H1 (cell line): ENCODE measurements around the gene SKIC3. TPM values are rescaled to one million over a fixed set of nuclear protein-coding genes. Genes with fewer than 3 reads are reported as not detected.

Experiments
- CTCF ChIA-PET: fragments of 300-600 bp; sonication (Branson Sonifier 250); formaldehyde crosslinking; loops from one replicate; lab custom pipeline; 2021; ENCODE audit not compliant: partially characterized antibody; lab: Charles Lee
- POLR2A ChIA-PET: fragments of 300-600 bp; sonication (Branson Sonifier 250); formaldehyde crosslinking; loops from one replicate; lab custom pipeline; 2021; ENCODE audit warnings: inconsistent platforms; ENCODE audit not compliant: partially characterized antibody; lab: Charles Lee
- DNase-seq, 2 experiments: peaks; one replicate each; pipeline versions ENCODE4 v3.0.0 to v3.0.0-alpha.2; 2010 to 2022; ENCODE audit warnings: low spot score in 2 of 2, low read depth in 1 of 2, mixed read lengths in 1 of 2
- FAIRE-seq: peaks from 2 replicates; lab custom pipeline; 2011; peaks lifted over from hg19 to GRCh38; lab: Jason Lieb, UNC
- H2AFZ ChIP-seq: 2 replicates; pipeline ENCODE4 v1.8.1; 2012; ENCODE audit warnings: low read length, inconsistent platforms
- H2AK5ac ChIP-seq: 2 replicates; pipeline ENCODE4 v1.6.1; 2013; ENCODE audit warnings: low read depth, low read length
- H2BK120ac ChIP-seq: replicated peaks from 2 replicates; pipeline ENCODE3; 2013; ENCODE audit warnings: low read depth, low read length, inconsistent platforms
- H2BK12ac ChIP-seq: 2 replicates; pipeline ENCODE4 v1.6.1; 2013; ENCODE audit warnings: low read depth, low read length
- H2BK15ac ChIP-seq: 2 replicates; pipeline ENCODE4 v1.6.1; 2013; ENCODE audit warnings: low read length
- H2BK20ac ChIP-seq: 2 replicates; pipeline ENCODE4 v1.6.1; 2013; ENCODE audit warnings: low read length
- H2BK5ac ChIP-seq: 2 replicates; pipeline ENCODE4 v1.6.1; 2013; ENCODE audit warnings: low read depth, low read length
- H3K14ac ChIP-seq: 2 replicates; pipeline ENCODE4 v1.6.1; 2013; ENCODE audit warnings: inconsistent platforms; ENCODE audit not compliant: insufficient read length
- H3K18ac ChIP-seq: 2 replicates; pipeline ENCODE4 v1.6.1; 2013; ENCODE audit warnings: low read length; ENCODE audit errors: extremely low read depth
- H3K23ac ChIP-seq: 2 replicates; pipeline ENCODE4 v1.6.1; 2013; ENCODE audit warnings: inconsistent platforms; ENCODE audit not compliant: insufficient read length
- H3K23me2 ChIP-seq: 2 replicates; pipeline ENCODE4 v1.6.1; 2013; ENCODE audit warnings: low read depth, low read length
- H3K27ac ChIP-seq: 2 replicates; pipeline ENCODE4 v1.6.1; 2011; ENCODE audit warnings: low read depth, low read length, inconsistent platforms
- H3K27me3 ChIP-seq, 4 experiments: replicated peaks in 1 of 4; 1 replicate in 1 of 4; 2 replicates in 3 of 4; pipeline versions ENCODE4 v1.6.1 to v1.8.1; 2011 to 2013; ENCODE audit warnings: low read length in 3 of 4, mild to moderate bottlenecking in 3 of 4, inconsistent platforms in 2 of 4, mixed read lengths in 2 of 4, moderate library complexity in 1 of 4; ENCODE audit not compliant: control insufficient read depth in 3 of 4, insufficient read depth in 3 of 4; ENCODE audit errors: extremely low read depth in 1 of 4
- H3K36me3 ChIP-seq, 4 experiments: 2 replicates each; pipeline versions ENCODE4 v1.6.1 to v1.8.1; 2011 to 2013; ENCODE audit warnings: mild to moderate bottlenecking in 4 of 4, low read length in 3 of 4, moderate library complexity in 2 of 4, control low read depth in 1 of 4, inconsistent platforms in 1 of 4; ENCODE audit not compliant: insufficient read depth in 4 of 4, control insufficient read depth in 2 of 4
- H3K4ac ChIP-seq: replicated peaks from 2 replicates; pipeline ENCODE3; 2013; ENCODE audit warnings: low read length, low read depth, mixed read lengths, inconsistent platforms; ENCODE audit not compliant: insufficient read length
- H3K4me1 ChIP-seq, 4 experiments: replicated peaks in 1 of 4; 1 replicate in 1 of 4; 2 replicates in 3 of 4; pipeline versions ENCODE4 v1.6.1 to v1.8.1; 2011 to 2013; ENCODE audit warnings: low read length in 3 of 4, inconsistent platforms in 2 of 4, mixed read lengths in 1 of 4; ENCODE audit not compliant: insufficient read depth in 4 of 4, control insufficient read depth in 3 of 4
- H3K4me2 ChIP-seq, 2 experiments: 2 replicates each; pipeline versions ENCODE4 v1.6.1 to v1.8.1; 2011 to 2013; ENCODE audit warnings: low read depth in 2 of 2, low read length in 2 of 2, control low read depth in 1 of 2, inconsistent platforms in 1 of 2, mild to moderate bottlenecking in 1 of 2; ENCODE audit not compliant: insufficient read depth in 1 of 2
- H3K4me3 ChIP-seq, 4 experiments: fragments of 200-600, 300-600 bp in 1 of 4; sonication (generic), shearing (Covaris generic), sonication (Bioruptor Twin) in 1 of 4; 2 replicates each; pipeline versions ENCODE4 v1.5.1 to v1.8.1; 2011 to 2016; ENCODE audit warnings: low read length in 4 of 4, low read depth in 3 of 4, control low read depth in 2 of 4, inconsistent platforms in 2 of 4, mild to moderate bottlenecking in 2 of 4, mixed read lengths in 1 of 4, moderate library complexity in 1 of 4; ENCODE audit not compliant: insufficient read depth in 2 of 4; ENCODE audit errors: extremely low read depth in 1 of 4
- H3K56ac ChIP-seq: replicated peaks from 2 replicates; pipeline ENCODE3; 2013; ENCODE audit warnings: low read depth, mild to moderate bottlenecking, mixed read lengths, low read length, inconsistent platforms; ENCODE audit not compliant: insufficient read length
- H3K79me1 ChIP-seq: 2 replicates; pipeline ENCODE4 v1.6.1; 2013; ENCODE audit warnings: low read depth, low read length, control low read depth
- H3K79me2 ChIP-seq, 2 experiments: 2 replicates each; pipeline versions ENCODE4 v1.6.1 to v1.8.1; 2012 to 2013; ENCODE audit warnings: low read length in 2 of 2, mild to moderate bottlenecking in 2 of 2, inconsistent platforms in 1 of 2; ENCODE audit not compliant: insufficient read depth in 2 of 2, control insufficient read depth in 1 of 2
- H3K9ac ChIP-seq, 4 experiments: replicated peaks in 1 of 4; 1 replicate in 1 of 4; 2 replicates in 3 of 4; pipeline versions ENCODE4 v1.6.1 to v1.8.1; 2011 to 2013; ENCODE audit warnings: low read depth in 3 of 4, low read length in 3 of 4, control low read depth in 2 of 4, mild to moderate bottlenecking in 2 of 4, moderate library complexity in 2 of 4, inconsistent platforms in 1 of 4; ENCODE audit errors: extremely low read depth in 1 of 4
- H3K9me3 ChIP-seq, 2 experiments: 2 replicates each; pipeline versions ENCODE4 v1.6.1 to v1.8.1; 2012 to 2013; ENCODE audit warnings: mild to moderate bottlenecking in 2 of 2, moderate library complexity in 2 of 2, control low read depth in 1 of 2, inconsistent platforms in 1 of 2, low read depth in 1 of 2, low read length in 1 of 2, mixed read lengths in 1 of 2; ENCODE audit not compliant: insufficient read depth in 2 of 2
- H4K20me1 ChIP-seq, 2 experiments: replicated peaks in 1 of 2; 2 replicates each; pipeline versions ENCODE3 to v1.8.1; 2011 to 2013; ENCODE audit warnings: inconsistent platforms in 2 of 2, low read length in 2 of 2, mild to moderate bottlenecking in 1 of 2; ENCODE audit not compliant: insufficient read depth in 2 of 2, control insufficient read depth in 1 of 2
- H4K5ac ChIP-seq: 2 replicates; pipeline ENCODE4 v1.6.1; 2013; ENCODE audit warnings: low read length, low read depth, mixed read lengths, inconsistent platforms; ENCODE audit not compliant: insufficient read length
- H4K8ac ChIP-seq: 2 replicates; pipeline ENCODE4 v1.8.0; 2013; ENCODE audit warnings: mild to moderate bottlenecking, moderate library complexity, low read length, inconsistent platforms; ENCODE audit not compliant: insufficient read depth; ENCODE audit errors: extremely low read depth
- H4K91ac ChIP-seq: replicated peaks from 2 replicates; pipeline ENCODE3; 2013; ENCODE audit warnings: low read length, mixed read lengths, inconsistent platforms; ENCODE audit not compliant: insufficient read length
- CBX5 ChIP-seq: fragments of 300-800, 300-1000 bp; sonication (generic); IDR thresholded peaks from 2 replicates; pipeline ENCODE4 v1.7.1; 2016; ENCODE audit warnings: antibody characterized with exemption, low read length, low read depth
- NANOG ChIP-seq: IDR thresholded peaks from 2 replicates; pipeline ENCODE4 v1.6.1; 2011; ENCODE audit warnings: low read length, low read depth, mild to moderate bottlenecking, inconsistent platforms; ENCODE audit not compliant: insufficient read depth, poor library complexity, severe bottlenecking
- polyA plus RNA-seq, 7 experiments: library from polyadenylated mRNA; depleted of rRNA in 3 of 7; stranded (reverse) in 5 of 7; unstranded in 2 of 7; fragments of >200 nt in 5 of 7; fragments of 200-250 nt in 2 of 7; gene quantifications; 1 replicate in 5 of 7; 2 replicates in 1 of 7; 4 replicates in 1 of 7; pipeline versions ENCODE4 v1.2.1 to v1.2.3, GENCODE V29; 2011 to 2013; ENCODE audit warnings: missing spikeins in 2 of 7, mixed read lengths in 2 of 7
- total RNA-seq: library from RNA; stranded (reverse); fragmentation: NEBNext Ultra II Directional; extraction: Animal tissue kit (Norgen Biotek cat#: 25700); gene quantifications from 2 replicates; pipeline ENCODE4 v1.2.1, GENCODE V29; 2021

Gene SKIC3
- total and polyA plus RNA-seq, 2 of the 8 experiments (the other 6 are each of a cell fraction or from before 2014, with no cell fraction given) = 13.7 to 53.7 TPM

DNA sequence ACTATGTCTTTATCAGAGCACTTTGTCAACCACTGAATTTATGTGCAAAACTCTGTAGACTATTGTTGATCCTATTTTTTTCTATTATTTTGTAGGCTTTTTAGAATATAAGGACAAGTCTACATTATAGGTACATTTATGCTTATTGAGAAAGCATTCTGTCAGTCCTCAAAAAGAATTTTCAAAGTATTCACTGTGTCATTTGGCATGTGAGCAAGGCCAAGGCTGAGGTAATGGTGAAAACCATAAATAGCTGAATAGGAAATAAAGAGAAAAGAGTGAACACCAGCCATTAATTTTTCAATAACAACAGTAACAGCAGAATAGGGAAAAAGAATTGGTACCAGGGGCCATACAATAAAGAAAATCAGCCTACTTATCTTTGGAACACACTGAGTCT lies 21.0 kb downstream of the SKIC3 start:
- no peak for TF ChIP-seq CBX5
- TF ChIP-seq NANOG = no peak
- H4K8ac ChIP-seq = no peak overlapping the region
- CTCF ChIA-PET = no interaction called here
- H2AFZ ChIP-seq = no peak overlapping the region
- no peak overlapping the region for H3K23ac ChIP-seq
- no peaks in the 10 kb centered on the region for H3K27me3 ChIP-seq
- H3K79me2 ChIP-seq = no peaks in the 10 kb centered on the region
- no peak for DNase-seq
- no peak overlapping the region for H2AK5ac ChIP-seq
- no peak overlapping the region for H2BK5ac ChIP-seq
- no peaks in the 10 kb centered on the region for H3K4me1 ChIP-seq
- H3K4me2 ChIP-seq = no peak overlapping the region
- peaks cover 3 to 41% (median 9%) of the 10 kb centered on the region in 4 experiments for H3K36me3 ChIP-seq
- no peak overlapping the region for H3K27ac ChIP-seq
- no peak for FAIRE-seq
- no peak overlapping the region for H3K4ac ChIP-seq
- H4K20me1 ChIP-seq = no peaks in the 10 kb centered on the region
- no peak overlapping the region for H2BK15ac ChIP-seq
- no peak overlapping the region for H3K18ac ChIP-seq
- peaks cover 1% of the 10 kb centered on the region; the same call in 1 of the 2 replicates for H3K23me2 ChIP-seq
- H2BK12ac ChIP-seq = no peak overlapping the region
- POLR2A ChIA-PET = no interaction called here
- H3K56ac ChIP-seq = no peak overlapping the region
- H3K4me3 ChIP-seq = no peak overlapping the region
- no peak overlapping the region for H4K5ac ChIP-seq
- H3K14ac ChIP-seq = no peak overlapping the region
- H2BK20ac ChIP-seq = no peak overlapping the region
- no peak overlapping the region for H3K9ac ChIP-seq
- no peaks in the 10 kb centered on the region for H3K79me1 ChIP-seq
- H4K91ac ChIP-seq = no peak overlapping the region
- no peak overlapping the region for H2BK120ac ChIP-seq
- H3K9me3 ChIP-seq = no peaks in the 10 kb centered on the region
